HG03159 (cell line): ENCODE results near the gene KLF9.
A peak's percentile ranks its signal among the peaks of the same experiment; 100 is the strongest.

Experiments used
- ATAC-seq: cut with Tn5 transposase; IDR thresholded peaks from one replicate; pipeline ENCODE4 v1.9.1; 2021; ENCODE audit warnings: mild to moderate bottlenecking, moderate library complexity; ENCODE audit not compliant: unreplicated experiment

Gene KLF9

DNA sequence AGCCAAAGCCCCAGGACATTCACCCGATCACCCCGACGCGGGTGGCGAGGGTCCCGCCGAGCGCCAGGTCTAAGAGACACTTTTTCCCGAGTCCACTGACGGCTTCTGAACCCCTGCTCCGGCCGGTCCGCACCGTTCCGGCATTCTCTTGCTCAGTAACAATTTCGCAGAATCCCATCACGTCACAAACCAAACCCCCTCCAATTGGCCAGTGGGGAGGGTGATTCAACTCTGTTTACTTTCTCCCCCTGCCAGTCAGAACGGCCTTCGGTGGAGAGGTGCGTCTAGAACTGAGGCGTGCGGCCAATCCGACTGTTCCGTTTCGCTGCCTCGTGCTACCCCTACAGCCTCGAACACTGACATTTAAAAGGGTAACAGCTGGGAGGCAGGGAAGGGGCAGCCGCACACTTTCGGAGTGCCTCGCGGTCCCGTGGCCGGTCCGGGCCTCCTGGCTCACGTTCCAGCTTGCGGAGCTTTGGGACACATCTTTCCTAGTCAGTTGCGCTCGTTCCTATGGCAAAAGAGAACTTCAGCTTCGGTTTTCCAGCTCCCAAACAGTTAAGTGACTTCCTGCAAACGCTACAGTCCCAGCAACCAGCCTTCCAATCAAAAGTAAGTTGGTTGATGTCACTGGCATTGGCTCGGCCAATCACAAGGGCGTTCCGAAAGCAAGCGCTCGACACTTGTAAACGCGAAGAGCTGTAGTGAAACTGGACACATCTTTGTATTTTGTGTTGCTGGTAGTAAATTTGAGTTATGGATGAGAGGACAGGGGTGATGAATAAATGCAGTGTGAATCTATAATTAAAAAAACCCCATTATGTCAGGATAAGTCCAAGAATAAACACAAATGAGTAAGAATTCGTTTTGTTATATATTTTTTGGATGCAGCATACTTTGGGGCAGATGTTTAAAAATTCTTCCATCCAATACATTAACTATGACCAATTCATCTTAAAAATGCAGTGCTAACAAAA is at the start of gene KLF9:
Gene KLF9 (minus strand): TSS at position 859 of the 977 bp plus-strand sequence. CDS start 1,294 bp downstream, outside the sequence.
- peak; percentile 72 for ATAC-seq

DNA sequence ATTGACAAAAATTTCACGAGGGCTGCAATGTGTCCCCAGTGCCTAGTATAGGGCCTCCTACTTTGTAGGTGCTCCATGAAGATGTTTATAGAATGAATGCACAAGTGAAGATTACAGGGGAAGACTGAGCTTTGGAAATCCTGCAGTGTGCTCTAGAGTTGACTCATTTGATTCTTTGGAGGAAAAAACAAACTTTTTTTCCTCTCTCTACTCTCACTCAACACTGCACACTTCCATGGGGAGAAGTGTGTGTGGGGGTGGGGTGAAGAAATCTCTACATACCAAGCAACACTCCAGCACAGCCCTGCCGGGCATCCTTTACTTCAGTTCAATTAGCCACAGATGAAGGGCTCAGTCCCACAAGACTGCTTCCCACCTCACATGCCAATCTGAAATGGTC is 49.4 kb upstream of the KLF9 start:
- ATAC-seq = no peak

GRCh38 chr9:70462300-70462699 is 47.8 kb upstream of the KLF9 start:
- ATAC-seq = no peak

GRCh38 chr9:70457235-70457634 is 42.8 kb upstream of the KLF9 start:
- no peak for ATAC-seq

GRCh38 chr9:70455993-70456704 is 41.7 kb upstream of the KLF9 start:
- ATAC-seq = no peak

DNA sequence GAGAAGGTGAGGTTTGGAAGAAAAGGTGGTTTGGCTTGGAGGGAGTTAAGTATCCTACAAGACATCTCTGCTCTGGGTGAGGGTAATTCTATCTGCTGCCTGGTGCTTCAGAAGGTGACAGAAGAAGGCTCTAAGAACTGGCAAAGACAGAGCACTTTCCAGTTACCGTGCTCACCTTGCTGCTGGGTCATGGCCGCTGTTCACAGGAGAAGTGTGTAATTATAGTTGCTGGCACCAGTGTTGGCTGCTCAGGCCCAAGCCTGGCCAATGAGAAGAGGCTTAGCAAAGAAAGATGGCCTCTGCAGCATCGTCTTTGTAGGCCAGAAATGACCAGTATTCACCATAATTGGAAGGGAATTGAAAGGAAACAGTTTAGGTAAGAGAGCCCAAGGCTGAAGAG is 37.9 kb upstream of the KLF9 start:
- no peak for ATAC-seq

- ATAC-seq = no peak
Observed at GRCh38 chr9:70451765-70452164, 37.3 kb upstream of the KLF9 start.

DNA sequence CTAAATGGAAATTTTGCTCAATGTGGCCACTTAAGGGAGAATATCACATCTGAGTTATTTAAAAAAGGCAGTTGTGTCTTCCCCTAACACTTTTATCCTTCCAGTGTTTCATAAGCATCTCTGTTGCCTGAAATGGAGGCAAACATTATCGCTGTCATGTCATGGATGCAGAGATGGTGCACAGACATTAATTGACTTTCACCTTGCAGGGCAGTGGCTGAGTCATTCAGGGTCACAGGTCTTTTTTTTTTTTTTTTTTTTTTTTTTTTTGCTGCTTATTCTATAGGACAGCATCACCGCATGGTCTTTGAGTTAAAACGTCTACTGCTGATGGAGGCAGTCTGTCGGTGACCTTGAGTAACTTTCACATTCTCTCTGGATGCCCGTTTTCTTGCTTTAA is 36.3 kb upstream of the KLF9 start:
- no peak for ATAC-seq

GRCh38 chr9:70449461-70449860 is 35.0 kb upstream of the KLF9 start:
- no peak for ATAC-seq

- no peak for ATAC-seq
Observed at GRCh38 chr9:70448919-70449318, 34.5 kb upstream of the KLF9 start.

DNA sequence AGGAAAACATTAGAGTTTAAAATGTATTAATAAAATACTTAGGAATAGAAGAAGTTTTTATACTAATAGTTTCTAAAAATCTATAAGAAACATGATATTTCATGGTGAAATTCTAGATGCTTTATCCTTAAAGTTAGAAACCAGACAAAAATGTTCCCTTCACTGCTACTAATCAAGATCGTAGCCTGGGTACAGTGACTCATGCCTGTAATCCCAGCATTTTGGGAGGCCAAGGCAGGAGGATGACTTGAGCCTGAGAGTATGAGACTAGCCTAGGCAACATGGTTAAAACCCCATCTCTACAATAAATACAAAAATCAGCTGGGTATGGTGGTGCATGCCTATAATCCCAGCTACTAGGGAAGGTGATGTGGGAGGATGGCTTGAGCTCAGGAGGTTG is 30.4 kb upstream of the KLF9 start:
- no peak for ATAC-seq

DNA sequence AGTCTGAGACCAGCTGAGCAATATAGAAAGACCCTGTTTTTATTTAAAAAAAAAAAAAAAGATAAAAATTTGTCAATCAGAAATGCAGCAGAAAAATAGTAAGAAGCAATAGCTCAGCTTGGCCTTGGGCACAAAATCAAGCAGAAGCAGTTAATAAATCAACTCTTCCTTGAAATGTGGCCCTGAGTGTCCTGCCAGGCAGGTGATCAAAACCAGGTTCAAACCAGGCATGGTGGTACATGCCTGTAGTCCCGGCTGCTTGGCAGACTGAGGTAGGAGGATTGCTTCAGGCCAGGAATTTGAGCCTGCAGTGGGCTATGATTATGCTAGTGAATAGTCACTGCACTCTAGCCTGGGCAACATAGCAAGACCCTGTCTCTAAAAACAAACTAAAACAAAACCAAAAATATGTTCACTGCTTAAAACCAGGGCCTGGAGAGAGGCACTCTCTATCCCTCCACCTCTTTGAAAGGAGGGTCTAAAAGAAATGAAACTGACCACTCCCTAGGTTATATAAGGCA is 27.9 kb upstream of the KLF9 start:
- ATAC-seq = no peak

GRCh38 chr9:70441622-70442021 is 27.2 kb upstream of the KLF9 start:
- no peak for ATAC-seq

DNA sequence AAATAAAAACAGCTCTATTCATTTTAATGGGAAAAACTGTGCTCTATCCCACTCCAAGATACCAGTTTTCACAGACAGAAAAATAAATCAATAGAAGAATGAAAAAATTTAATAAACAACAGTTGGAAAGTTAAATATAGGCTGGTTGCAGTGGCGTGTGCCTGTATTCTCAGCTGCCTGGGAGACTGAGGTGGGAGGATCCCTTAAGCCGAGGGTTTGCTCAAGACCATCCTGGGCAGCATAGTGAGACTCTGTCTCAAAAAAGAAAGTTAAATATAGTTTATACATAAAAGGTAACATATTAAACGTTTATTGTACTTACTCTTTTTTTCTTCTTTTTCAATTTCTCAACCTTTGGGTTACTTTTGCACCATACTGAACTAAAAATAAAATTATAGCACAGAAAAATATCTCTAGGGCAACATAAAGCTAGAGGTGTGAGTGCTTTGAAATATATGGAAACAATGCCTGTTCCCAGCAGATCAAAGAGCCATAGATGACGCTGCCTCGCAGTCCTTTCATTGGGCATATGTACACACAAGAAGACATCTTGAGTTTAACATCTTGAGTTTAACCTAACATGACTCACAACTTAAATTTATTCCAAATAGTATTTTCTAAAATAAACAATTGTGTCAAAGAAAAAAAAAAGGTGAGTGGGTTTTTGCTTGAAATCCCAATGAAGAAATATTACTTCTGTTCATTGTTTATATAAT is 25.7 kb upstream of the KLF9 start:
- no peak for ATAC-seq

- ATAC-seq = no peak
Observed at GRCh38 chr9:70438341-70438928, 24.0 kb upstream of the KLF9 start.

GRCh38 chr9:70435948-70436347 is 21.5 kb upstream of the KLF9 start:
- no peak for ATAC-seq

DNA sequence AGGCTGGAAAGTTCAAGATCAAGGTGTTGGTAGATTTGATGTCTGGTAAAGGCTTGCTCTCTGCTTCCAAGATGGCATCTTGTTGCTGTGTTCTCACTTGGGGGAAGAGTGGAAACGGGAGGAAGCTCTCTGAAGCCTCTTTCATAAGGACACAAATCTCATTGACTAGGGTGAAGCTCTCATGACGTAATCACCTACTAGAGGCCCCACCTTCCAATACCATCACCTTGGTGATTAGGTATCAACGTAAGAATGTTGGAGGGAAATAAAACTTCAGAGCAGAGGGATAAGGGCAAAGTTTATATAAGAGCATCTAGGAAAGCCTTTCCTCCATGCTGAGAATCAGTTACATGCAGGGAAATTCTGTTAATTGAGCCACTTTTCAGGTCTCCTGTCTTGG is 15.4 kb upstream of the KLF9 start:
- no peak for ATAC-seq

- ATAC-seq = no peak
Observed at GRCh38 chr9:70428781-70429180, 14.3 kb upstream of the KLF9 start.

DNA sequence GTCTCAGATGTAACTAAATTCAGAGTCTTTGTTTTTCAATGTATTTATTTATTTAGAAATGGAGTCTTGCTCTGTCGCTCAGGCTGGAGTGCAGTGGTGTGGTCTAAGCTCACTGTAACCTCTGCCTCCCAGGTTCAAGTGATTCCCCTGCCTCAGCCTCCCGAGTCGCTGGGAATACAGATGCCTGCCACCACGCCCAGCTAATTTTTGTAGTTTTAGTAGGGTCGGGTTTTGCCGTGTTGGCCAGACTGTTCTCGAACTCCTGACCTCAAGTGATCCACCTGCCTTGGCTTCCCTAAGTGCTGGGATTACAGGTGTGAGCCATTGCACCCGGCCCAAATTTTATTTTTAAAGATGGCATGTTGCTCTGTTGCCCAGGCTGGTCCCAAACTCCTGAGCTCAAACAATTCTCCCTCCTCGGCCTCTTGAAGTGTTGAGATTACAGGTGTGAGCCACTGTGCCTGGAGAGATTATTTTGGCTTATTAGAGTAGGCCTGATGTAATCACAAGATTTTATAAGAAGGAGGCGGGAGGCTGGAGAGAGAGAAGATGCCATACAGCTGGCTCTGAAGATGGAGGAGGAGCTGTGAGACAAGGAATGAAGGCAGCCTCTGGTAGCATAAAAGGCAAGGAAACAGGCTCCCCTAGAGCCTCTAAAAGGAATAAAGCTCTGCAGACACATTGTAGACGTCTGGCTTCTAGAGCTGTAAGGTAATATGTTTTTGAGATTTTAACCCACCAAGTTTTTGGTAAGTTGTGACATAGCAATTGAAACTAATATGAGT is 12.9 kb upstream of the KLF9 start:
- ATAC-seq = no peak

GRCh38 chr9:70425192-70425591 is 10.7 kb upstream of the KLF9 start:
- no peak for ATAC-seq
